Naive thymus-derived CD4-positive, alpha-beta T cell (primary cell): ENCODE measurements around the gene PDE4D. TPM values are rescaled to one million over a fixed set of nuclear protein-coding genes. Genes with fewer than 3 reads are reported as not detected.

Experiments
- ATAC-seq: fragments of 150-1000 bp; cut with Tn5 transposase; 2 replicates; pipeline ENCODE4 v1.10.0; 2021; ENCODE audit warnings: mild to moderate bottlenecking, moderate library complexity
- CTCF ChIA-PET: fragments of 350-600 bp; sonication (Branson Sonifier 250); formaldehyde crosslinking; loops from one replicate; lab custom pipeline; 2021; ENCODE audit warnings: antibody characterized with exemption; lab: Charles Lee
- POLR2A ChIA-PET: fragments of 350-600 bp; sonication (Branson Sonifier 250); formaldehyde crosslinking; loops from one replicate; lab custom pipeline; 2021; ENCODE audit warnings: antibody characterized with exemption, inconsistent platforms; lab: Charles Lee
- DNase-seq, 9 donors: peaks; one replicate each; pipeline versions ENCODE4 v3.0.0 to v3.0.0-alpha.2; 2020 to 2022; ENCODE audit warnings: mixed read lengths in 1 of 9
- H3K27ac ChIP-seq: one replicate; pipeline ENCODE4 v1.7.0; 2013; ENCODE audit warnings: mild to moderate bottlenecking, low read depth, low read length, moderate library complexity
- H3K27me3 ChIP-seq, 2 donors: one replicate each; pipeline ENCODE4 v1.7.0; 2013; ENCODE audit warnings: low read length in 2 of 2, mild to moderate bottlenecking in 2 of 2, moderate library complexity in 2 of 2; ENCODE audit not compliant: control insufficient read depth in 2 of 2, insufficient read depth in 2 of 2
- H3K36me3 ChIP-seq, 3 experiments: 1 replicate in 2 of 3; 2 replicates in 1 of 3; pipeline ENCODE4 v1.7.0; 2013; ENCODE audit warnings: low read length in 3 of 3, mild to moderate bottlenecking in 3 of 3, moderate library complexity in 1 of 3; ENCODE audit not compliant: insufficient read depth in 3 of 3, control insufficient read depth in 2 of 3
- H3K4me1 ChIP-seq, 2 donors: one replicate each; pipeline ENCODE4 v1.7.0; 2013; ENCODE audit warnings: low read length in 2 of 2, mild to moderate bottlenecking in 2 of 2, moderate library complexity in 1 of 2; ENCODE audit not compliant: control insufficient read depth in 2 of 2, insufficient read depth in 2 of 2
- H3K4me3 ChIP-seq: 2 replicates; pipeline ENCODE4 v1.7.0; 2013; ENCODE audit warnings: mild to moderate bottlenecking, low read length
- H3K9me3 ChIP-seq, 3 experiments: 1 replicate in 2 of 3; 2 replicates in 1 of 3; pipeline ENCODE4 v1.7.0; 2013; ENCODE audit warnings: low read length in 3 of 3; ENCODE audit not compliant: control insufficient read depth in 2 of 3
- H3K27ac Mint-ChIP-seq, 9 donors: one replicate each; pipeline ENCODE4 v1.8.0; 2020 to 2022; ENCODE audit warnings: mixed read lengths in 9 of 9, mild to moderate bottlenecking in 8 of 9, moderate library complexity in 5 of 9, inconsistent platforms in 2 of 9
- H3K27me3 Mint-ChIP-seq, 5 donors: one replicate each; pipeline ENCODE4 v1.8.0; 2021 to 2022; ENCODE audit warnings: mixed read lengths in 5 of 5, mild to moderate bottlenecking in 1 of 5
- H3K36me3 Mint-ChIP-seq, 5 donors: one replicate each; pipeline ENCODE4 v1.8.0; 2020 to 2022; ENCODE audit warnings: mixed read lengths in 5 of 5, mild to moderate bottlenecking in 3 of 5, inconsistent platforms in 1 of 5
- H3K4me1 Mint-ChIP-seq, 7 donors: one replicate each; pipeline ENCODE4 v1.8.0; 2020 to 2022; ENCODE audit warnings: mixed read lengths in 7 of 7, mild to moderate bottlenecking in 3 of 7, inconsistent platforms in 1 of 7
- H3K4me3 Mint-ChIP-seq, 10 donors: one replicate each; pipeline ENCODE4 v1.8.0; 2020 to 2022; ENCODE audit warnings: mild to moderate bottlenecking in 10 of 10, mixed read lengths in 10 of 10, moderate library complexity in 6 of 10, inconsistent platforms in 2 of 10
- H3K9me3 Mint-ChIP-seq, 11 donors: one replicate each; pipeline ENCODE4 v1.8.0; 2020 to 2022; ENCODE audit warnings: mixed read lengths in 11 of 11, mild to moderate bottlenecking in 4 of 11, inconsistent platforms in 1 of 11, moderate library complexity in 1 of 11
- intact Hi-C, 2 donors: fragments of 100-400 bp; cut with micrococcal nuclease; formaldehyde crosslinking; loops; one replicate each; pipeline ENCODE4 v1.15.1; 2023
- polyA plus RNA-seq, 2 donors: library from polyadenylated mRNA; unstranded; fragments of 300-500 nt; fragmentation: Illumina TruSeq; gene quantifications; one replicate each; pipeline ENCODE4 v1.2.3, GENCODE V29; 2021
- total RNA-seq, 6 experiments: library from RNA in 5 of 6; stranded (reverse) in 5 of 6; gene quantifications; 1 replicate in 5 of 6; 2 replicates in 1 of 6; pipeline ENCODE4 v1.2.3 and lab custom pipeline; 2021 to 2026

The PDE4D gene
- total RNA-seq (100 to 1,000 TPM in 1 of 5 experiments, 10 to 100 TPM in 4; 35.2 to 102 (median 55.0) TPM), polyA plus RNA-seq (1 to 10 TPM; 4.9 to 6.1 TPM), total RNA-seq (lab: John Stamatoyannopoulos, UW) (165 reads per million, percentile 91 among the genes with 10 or more reads in this experiment)

GRCh38 chr5:59893429-59894227, at the start of gene PDE4D:
PDE4D (minus strand) TSS chr5:59893726.
- intact Hi-C loops, result no loop called here
- H3K36me3 Mint-ChIP-seq, result peaks cover 0 to 6% (median 0%) of the 10 kb centered on the region in 5 donors
- peak within 1 kb of the TSS in 1 of 9 donors; percentile 40 for H3K27ac Mint-ChIP-seq
- H3K9me3 Mint-ChIP-seq, result peaks cover 0 to 8% (median 4%) of the 10 kb centered on the region in 11 donors
- peak within 1 kb of the TSS in 3 of 10 donors; percentile 1 to 32 (median 29) for H3K4me3 Mint-ChIP-seq
- ChIA-PET CTCF (no interaction called here), POLR2A (no interaction called here)
- peaks cover 44 to 60% (median 59%) of the 10 kb centered on the region in 5 donors for H3K27me3 Mint-ChIP-seq
- no peak within 1 kb of the TSS for H3K27ac ChIP-seq
- no peaks in the 10 kb centered on the region for H3K4me1 ChIP-seq
- no peak within 1 kb of the TSS for H3K4me3 ChIP-seq
- ATAC-seq (peak; percentile 24), DNase-seq (no peak)
- H3K27me3 ChIP-seq, result peaks cover 0 to 3% of the 10 kb centered on the region in 2 donors
- no peaks in the 10 kb centered on the region for H3K36me3 ChIP-seq
- no peaks in the 10 kb centered on the region for H3K9me3 ChIP-seq
- H3K4me1 Mint-ChIP-seq, result peaks cover 0 to 9% (median 6%) of the 10 kb centered on the region in 7 donors

- Mint-ChIP-seq H3K27ac (no peak overlapping the region), H3K36me3 (no peaks in the 10 kb centered on the region), H3K9me3 (peaks cover 0 to 6% (median 1%) of the 10 kb centered on the region in 11 donors), H3K27me3 (no peaks in the 10 kb centered on the region), H3K4me3 (no peak overlapping the region), H3K4me1 (no peaks in the 10 kb centered on the region)
- CTCF ChIA-PET, result no interaction called here
- Histone ChIP-seq H3K27me3 (no peaks in the 10 kb centered on the region), H3K4me3 (no peak overlapping the region), H3K36me3 (no peaks in the 10 kb centered on the region), H3K9me3 (no peaks in the 10 kb centered on the region), H3K4me1 (no peaks in the 10 kb centered on the region), H3K27ac (no peak overlapping the region)
- intact Hi-C loops, result no loop called here
- POLR2A ChIA-PET, result no interaction called here
- no peak for ATAC-seq
- no peak for DNase-seq
Measured at GRCh38 chr5:59937633-59938032, 44.1 kb upstream of the PDE4D start.

GRCh38 chr5:59923465-59923864, 29.9 kb upstream of the PDE4D start:
- Mint-ChIP-seq H3K4me1 (no peaks in the 10 kb centered on the region), H3K36me3 (no peaks in the 10 kb centered on the region), H3K4me3 (peak overlapping the region in 1 of 10 donors; percentile 17), H3K27ac (no peak overlapping the region), H3K27me3 (peaks cover 0 to 9% (median 4%) of the 10 kb centered on the region in 5 donors), H3K9me3 (peaks cover 0 to 12% (median 3%) of the 10 kb centered on the region in 11 donors)
- no peak overlapping the region for H3K27ac ChIP-seq
- ChIA-PET POLR2A (no interaction called here), CTCF (no interaction called here)
- DNase-seq (no peak), ATAC-seq (no peak)
- no peaks in the 10 kb centered on the region for H3K9me3 ChIP-seq
- H3K4me3 ChIP-seq, result no peak overlapping the region
- no peaks in the 10 kb centered on the region for H3K36me3 ChIP-seq
- H3K4me1 ChIP-seq, result no peaks in the 10 kb centered on the region
- intact Hi-C loops, result no loop called here
- no peaks in the 10 kb centered on the region for H3K27me3 ChIP-seq

GRCh38 chr5:59922220-59922619, 28.7 kb upstream of the PDE4D start:
- ChIA-PET CTCF (no interaction called here), POLR2A (no interaction called here)
- intact Hi-C loops, result no loop called here
- Mint-ChIP-seq H3K4me3 (no peak overlapping the region), H3K27ac (no peak overlapping the region), H3K4me1 (no peaks in the 10 kb centered on the region), H3K27me3 (peaks cover 0 to 9% (median 4%) of the 10 kb centered on the region in 5 donors), H3K36me3 (no peaks in the 10 kb centered on the region), H3K9me3 (peaks cover 0 to 12% (median 2%) of the 10 kb centered on the region in 11 donors)
- H3K4me1 ChIP-seq, result no peaks in the 10 kb centered on the region
- H3K36me3 ChIP-seq, result no peaks in the 10 kb centered on the region
- no peak overlapping the region for H3K27ac ChIP-seq
- no peak for DNase-seq
- H3K9me3 ChIP-seq, result no peaks in the 10 kb centered on the region
- ATAC-seq, result no peak
- no peaks in the 10 kb centered on the region for H3K27me3 ChIP-seq
- no peak overlapping the region for H3K4me3 ChIP-seq

GRCh38 chr5:59921816-59922215, 28.3 kb upstream of the PDE4D start:
- H3K27ac ChIP-seq, result no peak overlapping the region
- DNase-seq (no peak), ATAC-seq (no peak)
- Mint-ChIP-seq H3K9me3 (peaks cover 0 to 12% (median 2%) of the 10 kb centered on the region in 11 donors), H3K27me3 (peaks cover 0 to 9% (median 4%) of the 10 kb centered on the region in 5 donors), H3K27ac (no peak overlapping the region), H3K4me3 (no peak overlapping the region), H3K36me3 (no peaks in the 10 kb centered on the region), H3K4me1 (no peaks in the 10 kb centered on the region)
- H3K36me3 ChIP-seq, result no peaks in the 10 kb centered on the region
- POLR2A ChIA-PET, result no interaction called here
- no peak overlapping the region for H3K4me3 ChIP-seq
- intact Hi-C loops, result no loop called here
- H3K27me3 ChIP-seq, result no peaks in the 10 kb centered on the region
- H3K4me1 ChIP-seq, result no peaks in the 10 kb centered on the region
- no peaks in the 10 kb centered on the region for H3K9me3 ChIP-seq
- CTCF ChIA-PET, result no interaction called here

GRCh38 chr5:59919484-59919883, 26.0 kb upstream of the PDE4D start:
- no peak overlapping the region for H3K4me3 Mint-ChIP-seq
- no peak overlapping the region for H3K27ac Mint-ChIP-seq
- peaks cover 0 to 10% (median 2%) of the 10 kb centered on the region in 11 donors for H3K9me3 Mint-ChIP-seq
- ChIA-PET CTCF (no interaction called here), POLR2A (no interaction called here)
- peaks cover 0 to 9% (median 4%) of the 10 kb centered on the region in 5 donors for H3K27me3 Mint-ChIP-seq
- Histone ChIP-seq H3K4me1 (no peaks in the 10 kb centered on the region), H3K4me3 (no peak overlapping the region), H3K36me3 (no peaks in the 10 kb centered on the region), H3K27me3 (no peaks in the 10 kb centered on the region), H3K9me3 (no peaks in the 10 kb centered on the region), H3K27ac (no peak overlapping the region)
- intact Hi-C loops, result no loop called here
- ATAC-seq (no peak), DNase-seq (no peak)
- peaks cover 0 to 1% (median 0%) of the 10 kb centered on the region in 5 donors for H3K36me3 Mint-ChIP-seq
- H3K4me1 Mint-ChIP-seq, result no peaks in the 10 kb centered on the region
